Calu3 (cell line): Measurements from ENCODE around the gene BFAR. TPM values are rescaled to one million over a fixed set of nuclear protein-coding genes. Genes with fewer than 3 reads are reported as not detected.
A peak's percentile ranks its signal among the peaks of the same experiment; 100 is the strongest.

Experiments
- BruUV-seq: library from RNA; stranded (reverse); fragments of 400-500 nt; replicated peaks from 2 replicates; lab custom pipeline; 2021; lab: Mats Ljungman, UMichigan
- CTCF ChIA-PET: fragments of 300-600 bp; sonication (Branson Sonifier 250); formaldehyde crosslinking; loops from one replicate; lab custom pipeline; 2022; ENCODE audit warnings: antibody characterized with exemption; lab: Charles Lee
- DNase-seq: peaks from one replicate; pipeline ENCODE4 v3.0.0; 2022
- H3K27ac Mint-ChIP-seq: one replicate; pipeline ENCODE4 v1.8.0; 2022; ENCODE audit warnings: mixed read lengths; ENCODE audit not compliant: unreplicated experiment
- H3K27me3 Mint-ChIP-seq: one replicate; pipeline ENCODE4 v1.8.0; 2022; ENCODE audit warnings: mixed read lengths; ENCODE audit not compliant: unreplicated experiment
- H3K36me3 Mint-ChIP-seq: one replicate; pipeline ENCODE4 v1.8.0; 2022; ENCODE audit warnings: mild to moderate bottlenecking, moderate library complexity, mixed read lengths; ENCODE audit not compliant: insufficient read depth, unreplicated experiment
- H3K4me1 Mint-ChIP-seq: one replicate; pipeline ENCODE4 v1.8.0; 2022; ENCODE audit warnings: mild to moderate bottlenecking, low read depth, mixed read lengths; ENCODE audit not compliant: unreplicated experiment
- H3K4me3 Mint-ChIP-seq: one replicate; pipeline ENCODE4 v1.8.0; 2022; ENCODE audit warnings: mild to moderate bottlenecking, low read depth, moderate library complexity, mixed read lengths; ENCODE audit not compliant: unreplicated experiment
- H3K9me3 Mint-ChIP-seq: one replicate; pipeline ENCODE4 v1.8.0; 2022; ENCODE audit warnings: low read depth, mixed read lengths; ENCODE audit not compliant: unreplicated experiment
- intact Hi-C: fragments of 100-400 bp; cut with micrococcal nuclease; formaldehyde crosslinking; loops from one replicate; pipeline ENCODE4 v1.10.0; 2022; ENCODE audit not compliant: unreplicated experiment
- total RNA-seq: library from RNA; stranded (reverse); gene quantifications from 2 replicates; pipeline ENCODE4 v1.2.3, GENCODE V29; 2022
- TF ChIP-seq, protein P1 (sequence below): fragments of 200-600 bp; IDR thresholded peaks from one replicate; pipeline ENCODE4 v1.8.0; 2022; ENCODE audit warnings: antibody characterized with exemption; ENCODE audit not compliant: unreplicated experiment

Gene BFAR
- total RNA-seq, 1 experiment from 2014 or later: 83.8 TPM

DNA sequence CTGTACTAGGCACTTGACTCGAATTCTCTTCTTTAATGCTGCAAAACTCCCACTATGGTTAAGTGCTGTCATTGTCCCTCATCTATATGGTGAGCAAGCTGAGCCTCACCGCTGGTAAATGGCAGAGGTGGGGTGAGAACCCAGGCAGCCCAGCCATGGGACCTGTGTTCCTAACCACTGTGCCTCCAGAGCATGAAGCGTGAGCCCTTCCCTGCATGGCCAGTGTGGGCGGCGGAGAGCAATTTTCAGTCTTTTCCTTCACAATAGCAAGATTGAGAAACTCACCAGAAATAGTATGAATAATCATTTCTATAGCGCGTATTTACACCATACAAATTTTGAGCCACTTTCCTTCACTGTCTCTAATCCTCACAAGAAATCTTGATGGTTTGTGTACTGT, 9.2 kb downstream of the BFAR start:
- H3K27ac Mint-ChIP-seq: no peak overlapping the region
- no peak overlapping the region for H3K4me3 Mint-ChIP-seq
- TF ChIP-seq, protein P1, sequence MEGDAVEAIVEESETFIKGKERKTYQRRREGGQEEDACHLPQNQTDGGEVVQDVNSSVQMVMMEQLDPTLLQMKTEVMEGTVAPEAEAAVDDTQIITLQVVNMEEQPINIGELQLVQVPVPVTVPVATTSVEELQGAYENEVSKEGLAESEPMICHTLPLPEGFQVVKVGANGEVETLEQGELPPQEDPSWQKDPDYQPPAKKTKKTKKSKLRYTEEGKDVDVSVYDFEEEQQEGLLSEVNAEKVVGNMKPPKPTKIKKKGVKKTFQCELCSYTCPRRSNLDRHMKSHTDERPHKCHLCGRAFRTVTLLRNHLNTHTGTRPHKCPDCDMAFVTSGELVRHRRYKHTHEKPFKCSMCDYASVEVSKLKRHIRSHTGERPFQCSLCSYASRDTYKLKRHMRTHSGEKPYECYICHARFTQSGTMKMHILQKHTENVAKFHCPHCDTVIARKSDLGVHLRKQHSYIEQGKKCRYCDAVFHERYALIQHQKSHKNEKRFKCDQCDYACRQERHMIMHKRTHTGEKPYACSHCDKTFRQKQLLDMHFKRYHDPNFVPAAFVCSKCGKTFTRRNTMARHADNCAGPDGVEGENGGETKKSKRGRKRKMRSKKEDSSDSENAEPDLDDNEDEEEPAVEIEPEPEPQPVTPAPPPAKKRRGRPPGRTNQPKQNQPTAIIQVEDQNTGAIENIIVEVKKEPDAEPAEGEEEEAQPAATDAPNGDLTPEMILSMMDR: no peak
- intact Hi-C loops: no loop called here
- H3K27me3 Mint-ChIP-seq: no peaks in the 10 kb centered on the region
- H3K4me1 Mint-ChIP-seq: peaks cover 25% of the 10 kb centered on the region
- DNase-seq: no peak
- peaks cover 59% of the 10 kb centered on the region for H3K36me3 Mint-ChIP-seq
- BruUV-seq: no TSS peak
- CTCF ChIA-PET: no interaction called here
- H3K9me3 Mint-ChIP-seq: no peaks in the 10 kb centered on the region

DNA sequence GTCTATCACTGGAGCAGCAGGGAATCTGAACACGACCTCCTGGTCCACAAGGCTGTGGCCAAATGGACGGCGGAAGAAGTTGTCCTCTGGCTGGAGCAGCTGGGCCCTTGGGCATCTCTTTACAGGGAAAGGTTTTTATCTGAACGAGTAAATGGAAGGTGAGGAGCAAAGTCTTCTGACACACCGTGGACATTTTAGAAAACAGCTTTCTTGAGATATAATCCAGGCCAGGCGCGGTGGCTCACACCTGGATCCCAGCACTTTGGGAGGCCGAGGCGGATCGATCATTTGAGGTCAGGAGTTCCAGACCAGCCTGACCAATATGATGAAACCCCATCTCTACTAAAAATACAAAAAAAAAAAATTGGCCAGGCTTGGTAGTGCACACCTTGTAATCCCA, 17.1 kb downstream of the BFAR start:
- CTCF ChIA-PET: no interaction called here
- TF ChIP-seq, protein P1: no peak
- Mint-ChIP-seq H3K4me1 (no peaks in the 10 kb centered on the region), H3K9me3 (no peaks in the 10 kb centered on the region), H3K4me3 (no peak overlapping the region), H3K36me3 (peaks cover 84% of the 10 kb centered on the region), H3K27me3 (no peaks in the 10 kb centered on the region), H3K27ac (peak overlapping the region; percentile 44)
- intact Hi-C loops: no loop called here
- DNase-seq: no peak
- BruUV-seq: no TSS peak

DNA sequence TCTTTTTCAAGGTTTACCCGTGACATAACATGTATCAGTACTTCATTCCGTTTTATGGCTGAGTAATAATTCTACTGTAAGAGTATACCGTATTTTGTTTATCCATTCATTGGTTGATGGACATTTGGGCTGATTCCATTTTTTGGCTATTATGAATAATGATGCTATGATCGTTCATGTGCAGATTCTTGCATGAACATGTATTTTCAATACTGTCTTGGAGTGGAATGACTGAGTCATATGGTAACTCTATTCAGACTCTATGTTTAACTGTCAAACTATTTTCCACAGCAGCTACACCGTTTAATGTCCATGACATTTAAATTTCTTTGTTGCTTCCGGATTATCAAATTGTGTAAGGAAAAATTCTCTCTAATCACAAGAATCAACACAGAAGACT, 17.9 kb downstream of the BFAR start:
- intact Hi-C loops: no loop called here
- CTCF ChIA-PET: interaction anchor here (1.0 kb wide), 1 partner anchor 8 kb away, joined by 3 read pairs; no protein-coding TSS in a partner anchor
- Mint-ChIP-seq H3K27me3 (no peaks in the 10 kb centered on the region), H3K4me3 (no peak overlapping the region), H3K4me1 (peaks cover under 1% of the 10 kb centered on the region), H3K9me3 (no peaks in the 10 kb centered on the region), H3K36me3 (peaks cover 88% of the 10 kb centered on the region), H3K27ac (no peak overlapping the region)
- DNase-seq: no peak
- TF ChIP-seq, protein P1: no peak
- BruUV-seq: no TSS peak

DNA sequence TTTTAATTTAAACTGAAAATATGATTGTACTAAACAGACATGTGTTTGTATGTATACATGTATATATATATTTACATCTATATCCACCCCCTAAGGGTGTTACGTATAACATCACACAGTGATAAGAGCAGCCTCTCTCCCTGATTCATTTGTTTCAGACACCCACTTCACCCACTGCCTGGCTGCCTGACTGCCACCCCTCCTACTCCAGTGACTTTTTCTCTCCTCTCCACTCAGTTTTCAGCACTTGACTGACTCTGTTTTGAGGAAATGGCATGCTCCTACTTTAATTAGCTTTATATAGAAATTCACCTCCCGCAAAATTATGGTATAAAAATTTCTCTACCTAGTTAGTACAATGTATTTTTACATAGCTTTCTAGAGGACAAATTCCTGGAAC, 20.0 kb downstream of the BFAR start:
- intact Hi-C loops: no loop called here
- Mint-ChIP-seq H3K4me3 (no peak overlapping the region), H3K9me3 (no peaks in the 10 kb centered on the region), H3K36me3 (peaks cover 88% of the 10 kb centered on the region), H3K4me1 (peaks cover 15% of the 10 kb centered on the region), H3K27me3 (no peaks in the 10 kb centered on the region), H3K27ac (peak overlapping the region; percentile 59)
- TF ChIP-seq, protein P1: no peak
- CTCF ChIA-PET: no interaction called here
- BruUV-seq: no TSS peak
- DNase-seq: no peak
